ENCODE measurements around the gene MAML3.

DNA sequence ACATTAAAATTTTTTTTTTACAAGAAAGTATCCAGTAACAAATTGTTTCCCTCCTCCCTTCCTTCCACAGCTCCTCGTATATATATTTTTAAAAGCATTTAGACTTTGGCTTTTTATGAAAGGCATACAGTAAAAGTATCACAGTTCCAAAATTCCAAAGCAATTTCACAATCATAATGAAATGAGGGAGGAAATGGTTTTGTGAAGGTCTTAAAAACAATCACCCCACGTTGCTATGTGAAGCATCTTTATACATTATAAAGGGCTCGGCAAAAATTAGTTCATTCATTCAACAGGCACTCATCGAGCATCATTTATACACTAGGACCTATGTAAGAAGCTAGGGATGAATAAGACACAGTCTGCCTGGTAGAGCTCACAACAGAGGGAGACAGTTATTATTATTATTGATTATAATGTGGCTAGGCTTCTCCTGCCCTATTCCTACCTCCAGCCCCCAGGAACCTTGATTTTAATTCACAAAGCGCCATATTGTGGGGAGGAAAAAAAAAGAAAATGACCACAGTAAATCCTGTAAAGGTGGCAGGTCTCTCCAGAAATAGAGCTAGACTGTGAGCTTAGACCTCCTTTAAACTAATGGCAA is 239.9 kb downstream of the MAML3 start:
- no peak for TF ChIP-seq NFIC (IDR thresholded peaks at IDR 0.05)
- no peak for TF ChIP-seq EP300 (IDR thresholded peaks at IDR 0.05; ENCODE audit: borderline replicate concordance)
- no peak for TF ChIP-seq CREB1 (IDR thresholded peaks at IDR 0.05; ENCODE audit: low read depth)
- TF ChIP-seq TEAD4 (IDR thresholded peaks at IDR 0.05) = no peak
- TF ChIP-seq, protein P1, sequence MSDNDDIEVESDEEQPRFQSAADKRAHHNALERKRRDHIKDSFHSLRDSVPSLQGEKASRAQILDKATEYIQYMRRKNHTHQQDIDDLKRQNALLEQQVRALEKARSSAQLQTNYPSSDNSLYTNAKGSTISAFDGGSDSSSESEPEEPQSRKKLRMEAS (IDR thresholded peaks at IDR 0.05) = no peak
- TF ChIP-seq, protein P2, sequence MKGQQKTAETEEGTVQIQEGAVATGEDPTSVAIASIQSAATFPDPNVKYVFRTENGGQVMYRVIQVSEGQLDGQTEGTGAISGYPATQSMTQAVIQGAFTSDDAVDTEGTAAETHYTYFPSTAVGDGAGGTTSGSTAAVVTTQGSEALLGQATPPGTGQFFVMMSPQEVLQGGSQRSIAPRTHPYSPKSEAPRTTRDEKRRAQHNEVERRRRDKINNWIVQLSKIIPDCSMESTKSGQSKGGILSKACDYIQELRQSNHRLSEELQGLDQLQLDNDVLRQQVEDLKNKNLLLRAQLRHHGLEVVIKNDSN (IDR thresholded peaks at IDR 0.05) = no peak
- TF ChIP-seq YY1 (IDR thresholded peaks at IDR 0.05; ENCODE audit: low read depth) = no peak

Measured in Ishikawa (cell line).